Measurements from ENCODE around the gene CFAP299.

The CFAP299 gene

DNA sequence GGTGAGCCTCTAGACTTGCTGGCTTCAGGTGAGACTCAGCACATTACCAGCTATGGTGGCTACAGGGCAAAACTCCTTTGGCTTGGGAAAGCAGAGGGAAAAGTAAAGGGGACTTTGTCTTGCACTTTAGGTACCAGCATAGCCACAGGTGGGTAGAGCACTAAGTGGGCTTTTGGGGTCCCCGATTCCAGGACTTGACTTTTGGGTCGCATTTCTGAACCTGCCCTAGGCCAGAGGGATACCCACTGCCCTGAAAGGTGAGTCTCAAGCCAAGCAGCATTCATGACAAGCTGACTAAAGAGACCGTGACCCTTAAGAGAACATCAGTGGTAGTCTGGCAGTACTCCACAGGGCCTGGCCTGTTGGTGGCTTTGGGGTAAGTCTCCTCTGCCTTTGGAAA, 224.8 kb downstream of the CFAP299 start:
- no peak for DNase-seq (ENCODE audit: low read depth)
- no peak overlapping the region for H3K4me3 ChIP-seq (ENCODE audit: low read depth, low read length)
- TF ChIP-seq, protein P1, sequence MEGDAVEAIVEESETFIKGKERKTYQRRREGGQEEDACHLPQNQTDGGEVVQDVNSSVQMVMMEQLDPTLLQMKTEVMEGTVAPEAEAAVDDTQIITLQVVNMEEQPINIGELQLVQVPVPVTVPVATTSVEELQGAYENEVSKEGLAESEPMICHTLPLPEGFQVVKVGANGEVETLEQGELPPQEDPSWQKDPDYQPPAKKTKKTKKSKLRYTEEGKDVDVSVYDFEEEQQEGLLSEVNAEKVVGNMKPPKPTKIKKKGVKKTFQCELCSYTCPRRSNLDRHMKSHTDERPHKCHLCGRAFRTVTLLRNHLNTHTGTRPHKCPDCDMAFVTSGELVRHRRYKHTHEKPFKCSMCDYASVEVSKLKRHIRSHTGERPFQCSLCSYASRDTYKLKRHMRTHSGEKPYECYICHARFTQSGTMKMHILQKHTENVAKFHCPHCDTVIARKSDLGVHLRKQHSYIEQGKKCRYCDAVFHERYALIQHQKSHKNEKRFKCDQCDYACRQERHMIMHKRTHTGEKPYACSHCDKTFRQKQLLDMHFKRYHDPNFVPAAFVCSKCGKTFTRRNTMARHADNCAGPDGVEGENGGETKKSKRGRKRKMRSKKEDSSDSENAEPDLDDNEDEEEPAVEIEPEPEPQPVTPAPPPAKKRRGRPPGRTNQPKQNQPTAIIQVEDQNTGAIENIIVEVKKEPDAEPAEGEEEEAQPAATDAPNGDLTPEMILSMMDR (IDR thresholded peaks at IDR 0.05; ENCODE audit: control insufficient read depth, extremely low read depth, insufficient read depth), result no peak

DNA sequence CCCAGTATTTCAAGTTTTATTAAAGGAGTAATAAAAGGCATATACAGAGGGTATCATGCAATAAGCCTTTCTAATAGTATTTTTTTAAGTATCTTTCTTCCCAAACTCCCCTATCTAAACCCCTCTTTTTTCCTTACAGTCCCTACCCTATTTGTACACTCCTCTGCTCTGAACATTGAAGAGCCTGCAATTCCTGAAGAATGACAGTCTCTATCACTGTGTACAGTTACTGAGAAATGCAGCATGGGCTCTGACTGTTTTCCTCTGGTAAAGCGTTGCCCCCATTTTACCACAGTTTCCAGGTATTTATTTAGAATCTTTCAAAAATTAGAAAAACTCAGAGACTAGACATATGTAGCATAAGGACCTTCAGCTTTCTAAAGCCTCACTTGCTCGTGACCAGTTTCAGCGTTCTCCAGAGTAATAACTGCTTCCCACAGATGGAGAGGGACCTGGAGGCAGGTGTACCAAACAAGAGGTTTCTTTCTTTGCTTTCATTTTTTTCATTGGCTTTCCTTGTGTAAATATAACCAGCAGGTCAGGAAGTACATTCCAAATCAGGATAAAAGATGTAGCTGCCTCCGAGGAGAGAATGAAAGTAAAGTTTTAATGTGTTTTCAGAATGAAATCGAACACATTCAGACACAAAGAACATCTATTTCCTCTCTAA, 230.8 kb downstream of the CFAP299 start:
- TF ChIP-seq, protein P1 (IDR thresholded peaks at IDR 0.05; ENCODE audit: control insufficient read depth, extremely low read depth, insufficient read depth), result no peak
- no peak for DNase-seq (ENCODE audit: low read depth)
- H3K4me3 ChIP-seq (ENCODE audit: low read depth, low read length), result no peak overlapping the region

DNA sequence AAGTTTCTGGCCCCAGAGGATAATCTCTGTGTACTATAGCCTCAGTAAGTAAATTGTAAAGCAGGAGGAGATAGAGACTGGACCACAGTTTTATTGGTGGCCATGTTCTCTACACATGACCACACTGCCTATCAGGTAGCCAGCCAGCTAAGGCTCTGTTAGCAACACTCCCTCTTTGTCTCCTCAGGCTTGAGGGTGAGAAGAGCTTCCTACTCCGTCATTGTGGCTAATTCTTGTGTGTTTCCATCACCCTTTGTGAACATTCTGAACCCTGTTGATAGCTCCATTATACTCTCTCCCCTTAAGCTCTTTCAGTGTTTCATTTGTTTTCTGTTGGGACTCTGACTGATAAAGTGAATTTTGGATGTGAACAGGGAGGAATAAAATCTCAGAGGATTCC, 233.4 kb downstream of the CFAP299 start:
- H3K4me3 ChIP-seq (ENCODE audit: low read depth, low read length), result no peak overlapping the region
- no peak for DNase-seq (ENCODE audit: low read depth)
- TF ChIP-seq, protein P1 (IDR thresholded peaks at IDR 0.05; ENCODE audit: control insufficient read depth, extremely low read depth, insufficient read depth), result no peak

DNA sequence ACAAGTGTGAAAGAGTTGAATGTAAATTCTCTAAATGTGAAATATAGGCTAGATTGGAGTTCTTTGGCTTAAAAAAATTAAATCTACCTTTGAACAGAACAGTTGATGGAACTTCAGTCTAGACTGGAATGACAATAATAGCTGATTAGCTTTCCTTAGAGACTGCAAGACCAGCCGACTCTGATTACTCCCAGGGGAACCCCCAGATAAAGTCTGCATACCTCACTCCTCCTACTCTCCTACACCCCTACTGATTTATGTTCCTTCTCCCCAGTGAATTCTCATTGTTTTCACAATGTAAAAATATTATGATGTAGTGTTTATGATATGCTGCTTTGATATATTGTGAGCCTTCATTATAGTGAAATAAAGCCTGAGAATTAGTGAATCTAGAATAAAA, 241.3 kb downstream of the CFAP299 start:
- no peak overlapping the region for H3K4me3 ChIP-seq (ENCODE audit: low read depth, low read length)
- DNase-seq (ENCODE audit: low read depth), result no peak
- TF ChIP-seq, protein P1 (IDR thresholded peaks at IDR 0.05; ENCODE audit: control insufficient read depth, extremely low read depth, insufficient read depth), result no peak

DNA sequence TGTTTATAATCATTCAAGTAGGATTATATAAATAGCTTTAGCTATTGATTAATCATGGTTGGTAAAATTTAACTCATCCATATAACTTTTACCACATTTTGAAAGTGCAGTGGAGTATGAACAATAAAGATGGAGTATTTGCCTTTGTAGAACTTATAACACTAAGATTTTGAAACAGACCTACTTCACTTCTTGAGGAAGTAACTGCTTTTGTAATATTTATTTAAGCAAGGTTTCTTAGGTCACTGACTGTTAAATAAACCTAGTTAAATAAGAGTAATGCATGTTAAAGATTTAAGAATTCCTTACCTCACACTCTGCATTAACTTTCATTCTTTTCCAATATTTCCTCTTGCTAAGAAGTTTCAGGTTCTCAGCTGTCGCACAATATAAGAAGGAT, 242.5 kb downstream of the CFAP299 start:
- DNase-seq (ENCODE audit: low read depth), result no peak
- H3K4me3 ChIP-seq (ENCODE audit: low read depth, low read length), result no peak overlapping the region
- TF ChIP-seq, protein P1 (IDR thresholded peaks at IDR 0.05; ENCODE audit: control insufficient read depth, extremely low read depth, insufficient read depth), result no peak

DNA sequence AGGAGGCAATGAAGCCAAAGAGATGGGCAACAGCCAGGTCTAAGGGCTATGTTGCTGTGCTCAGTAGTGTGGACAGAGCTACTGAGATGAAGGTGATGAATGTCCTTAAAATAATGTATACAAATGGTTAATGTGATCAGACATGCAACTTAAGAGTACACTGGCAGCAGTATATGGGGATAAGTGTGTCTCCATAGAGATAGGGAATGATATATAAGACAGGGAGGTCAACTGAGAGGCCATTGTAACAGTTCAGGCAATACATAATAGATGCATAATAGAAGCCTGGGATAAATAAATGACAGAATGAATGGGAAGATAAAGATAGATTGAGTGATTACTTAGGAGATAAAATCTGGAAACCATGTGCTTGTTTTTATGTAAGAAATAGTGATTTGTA, 250.0 kb downstream of the CFAP299 start:
- H3K4me3 ChIP-seq (ENCODE audit: low read depth, low read length), result no peak overlapping the region
- TF ChIP-seq, protein P1 (IDR thresholded peaks at IDR 0.05; ENCODE audit: control insufficient read depth, extremely low read depth, insufficient read depth), result no peak
- DNase-seq (ENCODE audit: low read depth), result no peak

DNA sequence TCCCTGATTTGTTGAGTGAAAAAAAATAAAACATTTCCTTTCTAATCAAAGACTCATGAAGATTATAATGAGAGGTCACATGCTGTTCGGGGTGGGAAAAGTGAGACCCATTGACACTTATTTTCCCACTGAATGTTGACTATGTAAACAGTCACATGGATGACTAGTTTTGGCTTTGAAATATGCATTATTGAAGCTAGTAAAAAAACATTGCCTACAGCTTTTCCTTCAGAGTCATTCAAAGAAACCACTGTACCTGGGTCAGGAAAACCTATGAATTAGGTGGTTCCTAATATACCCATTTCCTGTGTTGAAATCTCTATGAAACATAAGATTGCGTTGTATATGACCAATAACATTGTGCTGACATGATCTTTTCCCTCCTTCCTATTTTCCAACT, 251.2 kb downstream of the CFAP299 start:
- no peak for DNase-seq (ENCODE audit: low read depth)
- no peak overlapping the region for H3K4me3 ChIP-seq (ENCODE audit: low read depth, low read length)
- TF ChIP-seq, protein P1 (IDR thresholded peaks at IDR 0.05; ENCODE audit: control insufficient read depth, extremely low read depth, insufficient read depth), result no peak
